ENCODE results near the gene ABCC5.

Gene ABCC5

GRCh38 chr3:183907176-183907575 is 110.5 kb downstream of the ABCC5 start:
- no peaks in the 10 kb centered on the region for H3K4me1 ChIP-seq (ENCODE audit: control insufficient read depth, low read length)
- H3K27me3 ChIP-seq (ENCODE audit: control insufficient read depth, low read length) = peaks cover 2% of the 10 kb centered on the region; the same call in 1 of the 2 replicates
- H3K27ac ChIP-seq (ENCODE audit: low read depth, low read length) = no peak overlapping the region
- H3K4me2 ChIP-seq (ENCODE audit: low read length) = no peak overlapping the region
- H3K4me3 ChIP-seq (ENCODE audit: low read length) = no peak overlapping the region
- H3K9me3 ChIP-seq (ENCODE audit: control insufficient read depth, insufficient read depth, low read length) = no peaks in the 10 kb centered on the region
- TF ChIP-seq CTCF (IDR thresholded peaks at IDR 0.05; ENCODE audit: low read depth, low read length, poor library complexity, severe bottlenecking) (no peak), EZH2phosphoT487 (IDR thresholded peaks at IDR 0.05; ENCODE audit: borderline replicate concordance, low read length) (no peak)
- H3F3A ChIP-seq (ENCODE audit: control insufficient read depth, insufficient read depth) = no peaks in the 10 kb centered on the region
- H4K20me1 ChIP-seq (ENCODE audit: control insufficient read depth, insufficient read depth, low read depth, low read length) = no peaks in the 10 kb centered on the region
- H3K36me3 ChIP-seq (ENCODE audit: control insufficient read depth, low read length) = no peaks in the 10 kb centered on the region
- H3K79me2 ChIP-seq (ENCODE audit: control insufficient read depth, low read length) = no peaks in the 10 kb centered on the region
- H3K9me2 ChIP-seq (replicated peaks; ENCODE audit: control insufficient read depth, low read length) = no peaks in the 10 kb centered on the region

- Histone ChIP-seq H3K9me2 (replicated peaks; ENCODE audit: control insufficient read depth, low read length) (no peaks in the 10 kb centered on the region), H3K36me3 (ENCODE audit: control insufficient read depth, low read length) (no peaks in the 10 kb centered on the region), H3K9me3 (ENCODE audit: control insufficient read depth, insufficient read depth, low read length) (no peaks in the 10 kb centered on the region), H4K20me1 (ENCODE audit: control insufficient read depth, insufficient read depth, low read depth, low read length) (no peaks in the 10 kb centered on the region), H3K4me1 (ENCODE audit: control insufficient read depth, low read length) (no peaks in the 10 kb centered on the region), H3K27ac (ENCODE audit: low read depth, low read length) (no peak overlapping the region), H3F3A (ENCODE audit: control insufficient read depth, insufficient read depth) (no peaks in the 10 kb centered on the region), H3K4me3 (ENCODE audit: low read length) (no peak overlapping the region), H3K27me3 (ENCODE audit: control insufficient read depth, low read length) (peaks cover 2% of the 10 kb centered on the region; the same call in 1 of the 2 replicates), H3K79me2 (ENCODE audit: control insufficient read depth, low read length) (no peaks in the 10 kb centered on the region), H3K4me2 (ENCODE audit: low read length) (no peak overlapping the region)
- TF ChIP-seq CTCF (IDR thresholded peaks at IDR 0.05; ENCODE audit: low read depth, low read length, poor library complexity, severe bottlenecking) = no peak
- TF ChIP-seq EZH2phosphoT487 (IDR thresholded peaks at IDR 0.05; ENCODE audit: borderline replicate concordance, low read length) = no peak
Observed at GRCh38 chr3:183906234-183906921, 111.3 kb downstream of the ABCC5 start.

- Histone ChIP-seq H3K4me2 (ENCODE audit: low read length) (no peak overlapping the region), H3K4me1 (ENCODE audit: control insufficient read depth, low read length) (no peaks in the 10 kb centered on the region), H3K9me3 (ENCODE audit: control insufficient read depth, insufficient read depth, low read length) (peaks cover 4% of the 10 kb centered on the region; the same call in 1 of the 2 replicates), H3F3A (ENCODE audit: control insufficient read depth, insufficient read depth) (no peaks in the 10 kb centered on the region), H3K79me2 (ENCODE audit: control insufficient read depth, low read length) (no peaks in the 10 kb centered on the region), H3K9me2 (replicated peaks; ENCODE audit: control insufficient read depth, low read length) (no peaks in the 10 kb centered on the region), H3K36me3 (ENCODE audit: control insufficient read depth, low read length) (no peaks in the 10 kb centered on the region), H4K20me1 (ENCODE audit: control insufficient read depth, insufficient read depth, low read depth, low read length) (no peaks in the 10 kb centered on the region), H3K27ac (ENCODE audit: low read depth, low read length) (no peak overlapping the region), H3K4me3 (ENCODE audit: low read length) (no peak overlapping the region), H3K27me3 (ENCODE audit: control insufficient read depth, low read length) (peaks cover 2% of the 10 kb centered on the region; the same call in 1 of the 2 replicates)
- TF ChIP-seq CTCF (IDR thresholded peaks at IDR 0.05; ENCODE audit: low read depth, low read length, poor library complexity, severe bottlenecking) (no peak), EZH2phosphoT487 (IDR thresholded peaks at IDR 0.05; ENCODE audit: borderline replicate concordance, low read length) (no peak)
Observed at GRCh38 chr3:183904833-183905780, 112.6 kb downstream of the ABCC5 start.
